Stimulated activated CD4-positive, alpha-beta T cell treated with anti-CD3 and anti-CD28 coated beads, Interleukin-15, amount 100 ng/mL, for 24 hours (primary cell): ENCODE measurements around the gene FNDC1.

Experiments used
- DNase-seq: peaks from one replicate; pipeline ENCODE4 v3.0.0-alpha.2; 2020

FNDC1 gene

GRCh38 chr6:159163901-159164370 lies 5.3 kb upstream of the FNDC1 start:
- DNase-seq, result no peak

- DNase-seq, result no peak
Observed at GRCh38 chr6:159168536-159169192, 536 bp upstream of the FNDC1 start.

- peak; percentile 51 for DNase-seq
Observed at GRCh38 chr6:159169557-159170332, 545 bp downstream of the FNDC1 start.

- no peak for DNase-seq
Observed at GRCh38 chr6:159170333-159170672, 1.1 kb downstream of the FNDC1 start.

GRCh38 chr6:159170999-159171712 lies 2.0 kb downstream of the FNDC1 start:
- no peak for DNase-seq

- no peak for DNase-seq
Observed at GRCh38 chr6:159172091-159172491, 2.9 kb downstream of the FNDC1 start.

- peak; percentile 82 for DNase-seq
Observed at GRCh38 chr6:159174263-159174969, 5.2 kb downstream of the FNDC1 start.

- DNase-seq, result no peak
Observed at GRCh38 chr6:159176913-159177312, 7.7 kb downstream of the FNDC1 start.

- no peak for DNase-seq
Observed at GRCh38 chr6:159178847-159179246, 9.6 kb downstream of the FNDC1 start.

GRCh38 chr6:159180001-159180400 lies 10.8 kb downstream of the FNDC1 start:
- DNase-seq, result no peak

GRCh38 chr6:159181914-159182313 lies 12.7 kb downstream of the FNDC1 start:
- DNase-seq, result no peak

GRCh38 chr6:159184559-159184958 lies 15.4 kb downstream of the FNDC1 start:
- DNase-seq, result no peak

GRCh38 chr6:159190460-159190859 lies 21.3 kb downstream of the FNDC1 start:
- DNase-seq, result no peak

- DNase-seq, result no peak
Observed at GRCh38 chr6:159193923-159194322, 24.7 kb downstream of the FNDC1 start.

GRCh38 chr6:159194421-159194820 lies 25.2 kb downstream of the FNDC1 start:
- no peak for DNase-seq

- DNase-seq, result no peak
Observed at GRCh38 chr6:159196430-159196975, 27.3 kb downstream of the FNDC1 start.

GRCh38 chr6:159197251-159197650 lies 28.1 kb downstream of the FNDC1 start:
- no peak for DNase-seq

GRCh38 chr6:159201336-159201735 lies 32.1 kb downstream of the FNDC1 start:
- no peak for DNase-seq

GRCh38 chr6:159203304-159204005 lies 34.3 kb downstream of the FNDC1 start:
- no peak for DNase-seq

GRCh38 chr6:159204605-159205004 lies 35.4 kb downstream of the FNDC1 start:
- DNase-seq, result no peak

- DNase-seq, result no peak
Observed at GRCh38 chr6:159212028-159212427, 42.8 kb downstream of the FNDC1 start.
